GM21526 (cell line): ENCODE measurements around the gene EAF2.
"Not testable (repeated sequence)": the region's sequence is repeated elsewhere in the genome, so short reads cannot be mapped to it uniquely, and the experiment has no call there.

ENCODE experiments used
- ATAC-seq: cut with Tn5 transposase; IDR thresholded peaks from one replicate; pipeline ENCODE4 v1.9.1; 2021; ENCODE audit warnings: moderate library complexity; ENCODE audit not compliant: unreplicated experiment, low FRiP score

EAF2 gene

DNA sequence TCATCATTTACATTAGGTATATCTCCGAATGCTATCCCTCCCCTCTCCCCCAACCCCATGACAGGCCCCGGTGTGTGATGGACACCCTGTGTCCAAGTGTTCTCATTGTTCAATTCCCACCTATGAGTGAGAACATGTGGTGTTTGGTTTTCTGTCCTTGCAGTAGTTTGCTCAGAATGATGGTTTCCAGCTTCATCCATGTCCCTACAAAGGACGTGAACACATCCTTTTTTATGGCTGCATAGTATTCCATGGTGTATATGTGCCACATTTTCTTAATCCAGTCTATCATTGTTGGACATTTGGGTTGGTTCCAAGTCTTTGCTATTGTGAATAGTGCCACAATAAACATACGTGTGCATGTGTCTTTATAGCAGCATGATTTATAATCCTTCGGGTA lies 22.8 kb downstream of the EAF2 start:
- ATAC-seq = not testable (repeated sequence)

DNA sequence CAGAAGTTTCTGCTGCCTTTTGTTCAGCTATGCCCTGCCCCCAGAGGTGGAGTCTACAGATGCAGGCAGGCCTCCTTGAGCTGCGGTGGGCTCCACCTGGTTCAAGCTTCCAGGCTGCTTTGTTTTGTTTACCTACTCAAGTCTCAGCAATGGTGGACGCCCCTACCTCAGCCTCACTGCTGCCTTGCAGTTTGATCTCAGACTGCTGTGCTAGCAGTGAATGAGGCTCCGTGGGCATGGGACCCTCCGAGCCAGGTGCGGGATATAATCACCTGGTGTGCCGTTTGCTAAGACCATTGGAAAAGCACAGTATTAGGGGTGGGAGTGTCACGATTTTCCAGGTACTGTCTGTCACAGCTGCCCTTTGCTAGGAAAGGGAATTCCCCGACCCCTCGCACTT lies 28.2 kb downstream of the EAF2 start:
- ATAC-seq = not testable (repeated sequence)

DNA sequence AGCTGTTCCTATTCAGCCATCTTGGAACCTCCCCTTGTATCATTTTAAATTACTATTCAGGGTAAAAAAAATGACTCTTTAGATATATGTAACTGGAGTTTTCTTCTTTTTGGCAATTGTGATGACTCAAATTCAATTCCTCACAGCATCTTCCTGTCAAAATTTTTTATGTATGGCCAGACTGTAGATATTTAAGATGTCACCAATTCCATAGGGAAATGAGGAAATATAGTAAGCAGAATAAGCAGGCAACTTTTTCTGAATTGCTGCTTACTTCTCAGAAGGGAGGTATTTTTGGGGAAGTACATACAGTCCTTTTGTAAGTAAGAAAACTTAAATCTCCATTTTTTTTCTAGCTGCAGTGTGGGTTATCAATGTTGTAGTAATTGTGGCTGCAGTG lies 28.8 kb downstream of the EAF2 start:
- no peak for ATAC-seq

DNA sequence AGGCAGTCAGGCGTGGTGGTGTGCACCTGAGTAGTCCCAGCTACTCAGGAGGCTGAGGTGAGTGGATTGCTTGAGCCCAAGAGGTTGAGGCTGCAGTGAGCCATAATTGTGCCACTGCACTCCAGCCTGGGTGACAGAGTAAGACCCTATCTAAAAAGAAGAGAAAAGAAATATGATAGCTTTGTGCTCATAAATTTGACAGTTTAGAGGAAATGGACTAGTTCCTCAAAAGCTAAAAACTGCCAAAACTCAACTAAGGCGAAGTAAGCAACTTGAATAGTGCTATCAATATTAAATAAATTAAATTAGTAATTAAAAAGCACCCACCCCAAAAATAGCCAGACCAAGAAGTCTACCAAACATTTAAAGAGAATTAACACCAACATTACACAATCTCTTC lies 34.7 kb downstream of the EAF2 start:
- ATAC-seq = no peak

DNA sequence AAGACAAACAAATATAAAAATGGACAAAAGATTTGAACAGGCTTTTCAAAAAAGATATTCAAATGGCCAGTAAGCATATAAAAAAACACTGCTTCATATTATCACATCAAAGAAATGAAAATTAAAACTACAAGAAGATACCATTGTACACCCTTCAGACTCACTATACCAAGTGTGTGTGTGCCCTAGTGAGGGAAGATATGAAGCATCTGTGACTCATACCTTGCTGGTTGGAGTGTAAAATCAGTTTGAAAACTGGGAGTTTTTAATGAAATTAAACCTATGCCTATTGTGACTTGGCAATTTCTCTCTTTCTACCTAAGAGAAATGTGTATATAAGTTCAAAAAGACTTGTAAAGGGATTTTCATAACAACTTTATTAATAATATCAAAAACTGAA lies 35.7 kb downstream of the EAF2 start:
- no peak for ATAC-seq

DNA sequence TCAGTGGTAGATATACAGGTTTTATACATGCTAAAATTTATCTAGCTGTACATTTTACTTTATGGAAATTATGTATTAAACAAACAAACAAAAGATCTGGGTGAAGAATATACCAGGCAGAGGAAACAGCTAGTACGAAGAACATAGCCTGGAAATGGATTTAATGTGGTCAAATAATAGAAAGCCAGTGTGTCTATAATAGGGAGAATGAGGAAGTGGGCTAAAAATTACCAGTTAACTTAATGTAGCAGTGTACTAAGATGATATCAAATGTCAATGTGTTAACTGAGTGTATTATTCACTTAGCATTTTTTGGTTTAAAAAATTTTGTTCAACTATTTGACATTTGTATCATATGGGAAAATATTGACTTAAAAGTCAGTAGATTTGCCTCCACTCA lies 36.4 kb downstream of the EAF2 start:
- no peak for ATAC-seq

DNA sequence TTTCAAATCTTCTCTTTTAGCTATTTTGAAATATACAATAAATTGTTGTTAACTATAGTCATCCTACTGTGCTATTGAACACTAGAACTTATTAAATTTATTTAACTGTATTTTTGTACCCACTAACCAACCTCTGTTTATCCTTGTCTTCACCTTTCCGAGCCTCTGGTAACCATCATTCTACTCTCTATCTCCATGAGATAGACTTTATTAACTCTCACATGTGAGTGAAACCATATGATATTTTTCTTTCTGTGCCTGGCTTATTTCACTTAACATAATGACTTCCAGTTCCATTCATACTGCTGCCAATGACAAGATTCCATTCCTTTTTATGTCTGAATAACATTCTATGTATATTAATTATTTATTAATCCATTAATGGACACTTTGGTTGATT lies 43.4 kb downstream of the EAF2 start:
- ATAC-seq = no peak

DNA sequence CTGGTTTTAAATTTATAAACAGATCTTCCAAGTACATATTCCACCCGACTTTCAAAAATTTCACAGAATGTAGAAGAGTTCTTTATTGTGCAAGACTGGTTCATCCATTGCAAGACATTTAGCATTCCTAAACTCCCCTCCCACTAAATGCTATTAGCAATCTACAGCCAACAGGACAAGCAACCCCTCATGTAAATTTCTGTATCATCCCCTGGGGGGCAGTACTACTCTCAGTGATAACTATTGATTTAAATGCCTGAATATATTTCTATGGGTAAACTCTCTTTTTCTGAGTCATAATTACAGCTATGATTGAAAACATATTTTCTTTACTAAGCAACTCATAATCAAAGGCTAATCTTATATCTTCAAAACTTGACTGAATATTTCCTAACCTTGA lies 48.5 kb downstream of the EAF2 start:
- ATAC-seq = no peak

DNA sequence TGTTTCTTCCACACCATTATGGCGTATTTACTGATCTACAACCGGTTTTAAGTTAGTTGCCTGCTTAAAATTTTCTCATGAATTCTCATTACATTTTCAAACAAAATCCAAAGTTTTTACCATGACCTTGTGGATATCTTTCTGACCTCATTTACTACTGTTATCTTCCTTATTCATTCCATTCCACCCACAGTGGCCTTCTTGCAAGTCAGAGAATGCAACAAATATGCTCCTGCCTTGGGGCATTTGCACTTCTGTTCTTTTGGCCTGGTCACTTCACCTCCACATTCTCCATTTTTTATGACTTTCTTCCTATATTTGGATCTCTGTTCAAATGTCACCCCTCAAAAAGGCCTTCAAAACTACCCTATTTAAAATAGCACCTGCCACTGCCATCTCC lies 50.4 kb downstream of the EAF2 start:
- no peak for ATAC-seq

DNA sequence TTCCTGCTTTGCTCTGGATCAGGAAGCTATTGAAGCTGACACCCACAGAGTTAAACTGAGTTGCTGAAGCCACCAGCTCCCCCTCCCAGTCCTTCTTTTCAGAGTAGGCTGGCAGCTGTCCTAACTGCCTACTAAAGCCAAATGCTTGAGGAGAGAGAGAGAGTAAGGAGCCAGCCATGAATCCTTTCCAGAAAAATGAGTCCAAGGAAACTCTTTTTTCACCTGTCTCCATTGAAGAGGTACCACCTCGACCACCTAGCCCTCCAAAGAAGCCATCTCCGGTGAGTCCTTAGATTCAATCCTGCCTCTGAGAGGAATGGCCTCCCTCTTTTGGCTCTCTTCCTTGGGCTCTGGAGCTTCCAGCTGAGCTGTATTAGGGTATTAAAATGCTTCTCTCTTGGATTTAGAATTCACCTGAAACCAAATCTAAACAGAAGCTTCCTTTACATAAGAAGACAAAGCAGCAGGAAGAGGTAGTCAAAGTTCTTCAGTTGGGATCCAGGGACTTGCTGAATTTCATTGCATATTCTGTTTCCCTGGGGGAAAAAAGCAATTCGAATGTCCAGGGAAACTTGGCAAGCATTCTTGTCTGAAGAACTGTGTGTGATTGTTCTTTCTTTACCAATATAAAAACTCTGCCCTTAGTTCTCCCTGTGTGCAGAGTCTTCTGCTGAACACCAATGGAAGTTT lies 59.4 kb downstream of the EAF2 start, which contains the start of gene SLC15A2:
Gene SLC15A2 (plus strand): TSS at position 101 of the 690 bp plus-strand sequence. CDS start 76 bp downstream, at position 177.
- ATAC-seq = no peak

DNA sequence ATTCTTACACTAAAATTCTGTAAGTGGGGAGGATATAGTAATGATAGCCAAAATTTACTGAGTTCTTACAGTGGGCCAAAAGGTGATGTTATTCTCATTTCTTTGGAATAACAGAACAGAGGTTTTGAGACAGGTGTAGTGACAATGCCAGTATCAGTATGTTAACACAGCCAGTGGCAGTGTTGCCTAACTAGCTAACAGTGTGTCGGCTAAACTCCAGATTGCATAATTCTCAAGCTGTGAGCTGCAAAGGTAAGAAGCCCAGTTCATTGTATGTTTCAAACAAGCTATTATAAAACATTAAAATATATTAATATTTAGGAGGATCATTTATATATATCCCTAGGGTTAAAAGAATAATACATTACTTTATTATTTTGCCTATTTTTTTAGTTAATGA lies 60.1 kb downstream of the EAF2 start:
- ATAC-seq = no peak

- ATAC-seq = no peak
Measured at GRCh38 chr3:121895736-121896135, 60.7 kb downstream of the EAF2 start.

DNA sequence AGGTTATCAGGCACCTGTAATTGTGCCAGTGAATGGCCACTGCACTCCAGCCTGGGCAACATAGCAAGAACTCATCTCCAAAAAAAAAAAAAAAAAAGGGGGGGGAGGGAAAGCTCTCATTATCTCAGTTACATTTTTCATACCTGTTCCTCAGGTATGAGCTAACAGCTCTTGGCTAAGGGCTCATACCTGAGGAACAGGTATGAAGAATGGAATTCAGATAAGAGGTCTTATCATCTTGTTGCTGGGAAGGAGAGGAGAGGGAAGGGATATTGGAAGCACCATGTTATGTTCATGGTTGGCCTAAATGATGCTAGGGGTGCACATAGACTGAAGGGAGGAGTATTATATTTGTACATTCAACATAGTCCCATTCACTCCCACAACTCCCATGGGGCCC lies 61.8 kb downstream of the EAF2 start:
- no peak for ATAC-seq

GRCh38 chr3:121897296-121897695 lies 62.3 kb downstream of the EAF2 start:
- no peak for ATAC-seq

DNA sequence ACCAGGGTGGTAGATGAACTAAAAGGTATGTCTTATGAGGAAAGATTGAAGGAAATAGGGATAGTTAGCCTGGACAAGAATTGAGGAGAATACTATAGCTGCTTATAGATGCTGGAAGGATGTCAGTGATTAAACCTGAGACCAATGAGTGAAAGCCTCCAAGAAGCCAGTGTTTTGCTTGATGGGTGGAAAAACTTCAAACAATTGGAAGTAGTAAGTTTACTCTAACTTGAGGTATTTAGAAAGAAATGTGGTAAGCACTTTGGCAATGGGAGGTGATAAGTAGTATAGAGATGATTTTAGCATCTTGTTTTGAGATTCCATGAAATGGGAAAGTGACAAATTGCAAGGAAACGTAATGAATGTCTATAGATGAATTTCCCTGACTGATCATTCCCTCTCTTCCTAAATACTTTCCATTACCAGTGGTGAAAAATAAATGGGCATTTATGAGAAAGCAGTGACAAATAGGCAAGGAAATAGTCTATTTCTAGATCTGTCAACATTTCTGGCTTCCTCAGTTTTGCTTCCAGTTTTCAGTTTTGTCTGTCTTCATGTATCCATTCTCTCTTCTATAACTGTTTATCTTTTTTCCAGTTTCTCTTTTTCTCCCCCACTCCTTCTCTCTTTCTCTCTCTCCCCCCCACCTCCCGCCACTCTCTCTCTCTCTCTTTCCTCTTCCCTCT lies 78.4 kb downstream of the EAF2 start:
- no peak for ATAC-seq

DNA sequence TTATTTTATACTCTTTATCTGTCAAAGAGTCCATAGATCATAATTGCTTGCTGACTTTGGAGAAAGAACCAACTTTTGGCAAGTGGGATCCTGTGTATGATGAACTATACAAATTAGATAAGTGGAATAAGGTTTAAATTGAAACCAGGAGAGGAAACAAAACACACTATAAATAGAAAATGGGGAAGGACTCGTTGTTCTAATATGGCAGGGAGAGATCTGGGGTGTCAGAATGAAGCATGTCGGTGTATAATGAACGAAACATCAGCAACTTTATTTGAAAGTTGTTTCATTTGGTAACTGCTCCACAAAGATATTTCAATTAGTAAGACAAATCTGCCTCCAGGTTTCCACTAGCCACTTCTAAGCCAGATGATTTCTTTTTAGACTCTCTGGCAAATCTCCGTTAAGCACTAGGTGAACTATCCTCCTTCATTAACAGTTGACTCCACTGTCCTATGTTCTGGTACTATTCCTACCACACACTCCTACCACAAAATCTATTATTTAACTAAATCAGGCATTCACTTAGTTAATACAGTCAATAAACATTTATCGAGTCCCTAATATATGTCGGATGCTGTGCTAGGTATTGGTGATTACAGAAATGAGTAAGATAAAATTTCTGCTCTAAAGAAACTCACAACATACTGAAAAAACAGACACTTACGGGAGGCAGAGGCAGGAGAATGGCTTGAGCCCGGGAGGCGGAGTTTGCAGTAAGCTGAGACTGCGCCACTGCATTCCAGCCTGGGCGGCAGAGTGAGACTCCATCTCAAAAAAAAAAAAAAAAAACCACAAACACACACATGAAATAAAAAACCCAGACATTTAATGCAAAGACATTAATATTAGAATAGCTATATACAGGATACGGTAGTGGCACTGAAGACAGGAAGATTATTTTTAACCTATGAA lies 79.3 kb downstream of the EAF2 start:
- ATAC-seq = no peak

DNA sequence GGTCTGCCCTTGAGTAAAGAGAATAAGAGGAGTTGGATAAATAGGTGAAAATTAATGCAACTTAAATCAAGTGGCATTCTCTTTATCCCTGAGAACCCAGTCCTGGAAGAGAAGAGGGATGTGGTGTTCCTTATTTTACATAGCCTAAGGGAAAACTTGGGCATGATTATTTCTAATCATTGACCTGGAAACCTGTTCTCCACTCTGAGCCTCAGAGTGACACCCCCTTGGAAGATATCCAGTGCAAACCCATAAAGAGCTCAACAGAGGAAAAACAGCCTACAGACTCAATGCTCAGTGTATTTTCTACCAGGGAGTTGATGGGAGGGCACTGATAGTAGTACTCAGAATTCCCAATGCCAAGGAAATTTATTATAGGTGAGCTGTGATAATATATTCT lies 81.2 kb downstream of the EAF2 start:
- ATAC-seq = no peak

DNA sequence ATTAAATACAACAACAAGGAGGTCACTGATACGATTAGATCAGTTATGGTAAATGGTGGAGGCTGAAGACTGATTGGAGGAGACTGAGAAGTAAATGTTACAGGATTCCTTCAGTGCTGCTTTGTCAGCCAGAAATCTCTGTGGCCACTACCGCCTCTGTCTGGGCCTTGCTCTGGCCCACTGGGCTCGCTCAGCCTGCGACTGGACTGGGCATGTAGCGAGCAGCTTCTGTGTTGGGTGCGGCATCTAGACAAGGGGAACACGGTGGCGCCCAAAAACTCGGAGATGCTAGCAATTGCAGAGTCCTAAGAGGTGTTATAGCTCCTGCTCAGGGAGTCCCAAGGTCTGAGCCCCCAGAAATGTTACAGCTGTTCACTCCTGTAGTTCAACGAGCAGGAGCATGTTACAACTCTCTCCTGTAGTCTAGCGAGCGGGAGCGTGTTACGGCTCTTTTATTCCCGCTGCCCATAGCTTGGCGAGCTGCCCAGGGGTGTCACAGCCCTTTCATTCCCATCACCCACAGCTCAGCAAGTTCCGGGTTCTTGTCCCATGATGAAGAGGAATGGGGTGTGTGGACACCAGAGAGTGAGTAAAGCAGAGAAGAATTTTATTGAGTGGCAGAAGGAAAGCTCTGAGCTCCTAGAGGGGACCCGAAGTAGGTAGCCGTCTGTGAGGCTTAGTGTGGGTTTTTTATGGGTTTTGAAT lies 83.9 kb downstream of the EAF2 start:
- ATAC-seq = no peak

GRCh38 chr3:121924734-121925133 lies 89.7 kb downstream of the EAF2 start:
- ATAC-seq = no peak

DNA sequence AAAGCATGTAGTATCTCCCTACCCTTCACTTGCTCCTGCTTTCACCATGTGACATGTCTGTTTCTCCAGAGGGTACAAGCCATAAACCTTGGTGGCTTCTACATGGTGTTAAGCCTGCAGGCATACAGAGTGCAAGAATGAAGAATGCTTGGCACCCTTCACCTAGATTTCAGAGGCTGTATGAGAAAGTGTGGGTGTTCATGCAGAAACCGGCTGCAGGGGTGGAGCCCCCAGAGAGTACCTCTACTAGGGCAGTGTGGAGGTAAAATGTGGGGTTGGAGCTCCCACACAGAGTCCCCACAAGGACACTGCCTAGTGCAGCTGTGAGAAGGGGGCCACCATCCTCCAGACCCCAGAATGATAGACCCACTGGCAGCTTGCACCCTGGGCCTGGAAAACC lies 91.4 kb downstream of the EAF2 start:
- no peak for ATAC-seq
